ENCODE data around the gene FAAP20.

Gene FAAP20

GRCh38 chr1:2209400-2210083 is 15.0 kb upstream of the FAAP20 start:
- no peak for DNase-seq

- no peak for DNase-seq
Measured at GRCh38 chr1:2208309-2209239, 14.0 kb upstream of the FAAP20 start.

GRCh38 chr1:2206813-2207487 is 12.4 kb upstream of the FAAP20 start:
- no peak for DNase-seq

GRCh38 chr1:2205191-2205952 is 10.8 kb upstream of the FAAP20 start:
- peak; percentile 23 for DNase-seq

- DNase-seq, result no peak
Measured at GRCh38 chr1:2204415-2205190, 10.0 kb upstream of the FAAP20 start.

- DNase-seq, result no peak
Measured at GRCh38 chr1:2203671-2204414, 9.3 kb upstream of the FAAP20 start.

GRCh38 chr1:2202843-2203601 is 8.4 kb upstream of the FAAP20 start:
- no peak for DNase-seq

- DNase-seq, result no peak
Measured at GRCh38 chr1:2202008-2202575, 7.5 kb upstream of the FAAP20 start.

GRCh38 chr1:2201062-2201461 is 6.5 kb upstream of the FAAP20 start:
- no peak for DNase-seq

GRCh38 chr1:2200308-2200943 is 5.9 kb upstream of the FAAP20 start:
- no peak for DNase-seq

GRCh38 chr1:2199042-2199810 is 4.7 kb upstream of the FAAP20 start:
- DNase-seq, result peak; percentile 15

- no peak for DNase-seq
Measured at GRCh38 chr1:2198571-2198970, 4.0 kb upstream of the FAAP20 start.

- DNase-seq, result no peak
Measured at GRCh38 chr1:2197707-2198165, 3.2 kb upstream of the FAAP20 start.

- DNase-seq, result no peak
Measured at GRCh38 chr1:2196901-2197638, 2.5 kb upstream of the FAAP20 start.

- DNase-seq, result no peak
Measured at GRCh38 chr1:2195785-2196184, 1.2 kb upstream of the FAAP20 start.

- DNase-seq, result peak; percentile 53
Measured at GRCh38 chr1:2194898-2195673, 514 bp upstream of the FAAP20 start.
